Fibroblast of peridontal ligament (primary cell): ENCODE data around the gene ACAP2.

Source experiments
- DNase-seq: peaks from one replicate; pipeline ENCODE4 v3.0.0-alpha.2; 2010; ENCODE audit errors: extremely low read depth

Gene ACAP2

DNA sequence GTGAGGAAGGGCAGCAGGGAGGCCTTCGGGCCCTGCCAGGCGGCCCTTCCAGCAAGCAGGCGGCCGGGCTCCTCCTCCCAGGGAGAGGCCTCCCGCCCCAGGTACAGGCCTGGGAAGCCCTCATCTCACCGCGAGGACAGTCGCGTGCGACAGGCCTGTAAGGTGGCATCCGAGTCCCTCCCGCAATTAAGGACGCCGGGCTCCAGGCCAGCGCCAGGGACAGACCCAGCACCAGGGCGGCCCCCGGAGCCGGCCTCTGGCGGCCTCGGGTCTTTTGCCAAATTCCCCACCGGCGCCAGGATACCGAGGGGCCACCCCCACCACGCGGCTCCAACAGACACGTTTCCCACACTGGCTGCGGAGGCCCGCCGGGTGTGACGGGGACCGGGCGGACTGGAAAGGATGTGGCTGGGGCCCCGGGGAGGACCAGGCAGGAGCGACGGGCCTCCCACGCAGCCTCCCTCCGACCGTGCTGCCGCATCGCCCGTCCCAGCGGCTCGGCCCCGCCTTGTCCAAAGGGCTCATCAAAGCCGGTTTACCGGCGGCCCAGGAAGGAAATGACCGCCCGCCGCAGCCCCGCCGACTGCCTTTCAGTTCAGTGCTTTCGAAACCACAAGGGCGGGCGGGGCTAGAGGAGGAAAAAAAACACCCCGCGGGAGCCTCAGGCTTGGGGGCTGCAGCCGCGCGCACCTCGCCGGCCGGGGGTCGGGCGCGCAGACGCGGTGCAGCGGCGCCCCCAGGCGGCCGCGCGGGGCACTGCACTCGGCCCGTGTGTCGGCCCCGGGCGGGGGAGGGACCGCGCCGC lies 183.1 kb downstream of the ACAP2 start:
- DNase-seq = peak; percentile 89

GRCh38 chr3:195259154-195259474 lies 183.7 kb downstream of the ACAP2 start:
- DNase-seq = peak; percentile 45

GRCh38 chr3:195258449-195259153 lies 184.2 kb downstream of the ACAP2 start:
- DNase-seq = no peak

GRCh38 chr3:195257454-195258448 lies 185.1 kb downstream of the ACAP2 start:
- DNase-seq = peak; percentile 34

- DNase-seq = no peak
Observed at GRCh38 chr3:195256639-195257453, 186.0 kb downstream of the ACAP2 start.

- DNase-seq = no peak
Observed at GRCh38 chr3:195255571-195256501, 187.0 kb downstream of the ACAP2 start.

- DNase-seq = no peak
Observed at GRCh38 chr3:195255176-195255500, 187.7 kb downstream of the ACAP2 start.

GRCh38 chr3:195254454-195255175 lies 188.2 kb downstream of the ACAP2 start:
- no peak for DNase-seq

- no peak for DNase-seq
Observed at GRCh38 chr3:195253923-195254432, 188.8 kb downstream of the ACAP2 start.

GRCh38 chr3:195251336-195252065 lies 191.3 kb downstream of the ACAP2 start:
- DNase-seq = no peak

GRCh38 chr3:195250473-195251251 lies 192.2 kb downstream of the ACAP2 start:
- no peak for DNase-seq

- no peak for DNase-seq
Observed at GRCh38 chr3:195249858-195250464, 192.9 kb downstream of the ACAP2 start.

DNA sequence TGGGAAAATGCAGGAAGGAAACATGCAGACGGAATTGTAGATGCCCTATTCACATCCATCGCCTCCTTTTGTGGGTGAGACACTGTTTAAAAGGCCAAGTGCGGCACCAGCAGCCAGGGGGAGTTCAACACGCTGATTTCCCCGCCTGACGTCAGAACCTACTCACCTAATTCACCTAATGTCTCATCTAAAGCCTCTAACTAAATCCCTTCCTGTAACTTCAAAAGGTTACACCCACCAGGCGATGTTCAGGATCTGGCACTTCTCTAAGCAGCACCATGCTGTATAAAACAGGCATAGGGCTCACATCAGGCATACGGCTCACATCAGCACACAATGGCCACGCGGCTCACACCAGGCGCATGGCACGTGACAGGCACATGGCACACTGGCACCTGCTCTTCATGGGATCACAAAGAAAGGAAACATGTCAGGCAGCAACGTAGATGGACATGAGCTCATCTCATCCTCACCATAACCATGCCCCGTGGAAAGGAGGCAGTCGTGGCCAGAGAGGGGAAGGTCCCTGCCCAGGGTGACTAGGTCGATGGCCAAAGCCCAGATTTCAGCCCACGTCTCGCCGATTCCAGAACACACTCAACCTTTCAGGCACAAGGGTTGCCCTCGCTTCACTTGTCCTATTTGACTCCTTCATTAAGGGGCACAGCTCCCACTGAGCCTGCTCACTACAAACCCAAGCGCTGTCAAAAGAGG lies 193.6 kb downstream of the ACAP2 start:
- DNase-seq = no peak

DNA sequence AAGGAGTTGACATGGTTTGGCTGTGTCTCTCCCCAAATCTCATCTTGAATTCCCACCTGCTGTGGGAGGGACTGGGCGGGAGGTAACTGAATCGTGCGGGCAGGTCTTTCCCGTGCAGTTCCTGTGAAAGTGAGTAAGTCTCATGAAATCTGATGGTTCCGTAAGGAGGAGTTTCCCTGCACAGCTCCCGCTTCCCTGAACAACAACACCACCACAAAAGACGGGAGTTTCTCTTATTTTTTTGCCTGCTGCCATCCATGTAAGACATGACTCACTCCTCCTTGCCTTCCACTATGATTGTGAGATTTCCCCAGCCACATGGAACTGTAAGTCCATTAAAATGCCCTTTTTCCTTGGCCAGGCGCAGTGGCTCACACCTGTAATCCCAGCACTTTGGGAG lies 194.5 kb downstream of the ACAP2 start:
- no peak for DNase-seq

DNA sequence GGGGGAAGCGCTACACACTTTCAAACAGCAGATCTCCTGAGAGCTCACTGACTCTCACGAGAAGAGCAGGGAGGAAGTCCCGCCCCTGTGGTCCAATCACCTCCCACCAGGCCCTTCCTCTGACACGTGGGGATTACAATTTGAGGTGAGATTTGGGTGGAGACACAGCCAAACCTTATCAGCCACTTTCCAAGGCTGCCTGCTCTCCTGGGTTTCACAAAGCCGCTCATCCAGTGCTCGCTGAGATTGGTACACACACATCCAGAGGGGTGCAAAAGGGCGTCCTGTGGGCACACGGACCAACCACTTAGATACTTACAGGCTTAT lies 195.0 kb downstream of the ACAP2 start:
- no peak for DNase-seq

- DNase-seq = no peak
Observed at GRCh38 chr3:195247086-195247862, 195.5 kb downstream of the ACAP2 start.
